OCI-LY3 (cell line): ENCODE data around the gene USP47.

ENCODE experiments used
- EZH2phosphoT487 ChIP-seq: fragments of 200-600 bp; shearing (Covaris generic); IDR thresholded peaks from 2 replicates; pipeline ENCODE4 v1.6.1; 2018; ENCODE audit warnings: antibody characterized with exemption, mixed run types, low read depth
- TF ChIP-seq, protein P1 (sequence below): fragments of 200-600, 300-600 bp; sonication (generic); IDR thresholded peaks from 2 replicates; pipeline ENCODE4 v1.5.1; 2014; ENCODE audit warnings: antibody characterized with exemption, low read length, low read depth

DNA sequence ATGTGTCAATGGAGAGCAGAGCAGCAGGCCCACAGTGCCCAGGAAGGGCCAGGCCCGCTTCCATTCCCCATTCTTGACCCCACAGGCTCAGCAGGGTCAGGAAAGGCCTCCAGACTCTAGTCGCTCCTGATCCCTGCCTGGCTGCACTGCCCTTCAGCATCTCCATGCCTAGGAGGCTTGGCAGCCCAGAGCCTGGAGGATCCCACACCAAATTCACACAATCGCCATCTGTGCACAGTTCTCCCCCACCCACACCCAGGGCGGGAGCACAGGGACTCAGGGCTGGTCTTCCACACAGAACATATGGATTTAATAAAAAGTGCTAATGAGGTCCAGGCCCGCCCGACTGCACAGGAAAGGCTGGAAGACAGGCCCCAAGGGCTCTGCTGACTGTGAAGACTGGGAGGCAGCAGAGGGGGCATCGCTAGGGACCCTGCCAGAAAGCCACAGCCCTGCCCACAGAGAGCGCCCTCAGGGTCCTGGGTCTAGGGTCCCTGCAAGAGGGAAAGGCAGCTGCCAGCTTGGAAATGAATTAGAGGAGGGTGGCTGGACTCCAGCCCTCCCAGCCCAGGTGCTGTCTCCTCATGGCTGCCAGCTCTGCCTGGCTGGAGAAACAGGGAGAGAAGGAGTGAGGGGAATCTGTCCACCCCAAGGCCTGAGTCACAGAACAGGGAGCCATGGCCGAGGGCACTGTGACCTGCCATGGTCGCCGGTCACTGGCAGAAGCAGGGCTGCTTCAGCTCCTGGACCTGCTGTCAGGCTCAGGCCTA lies 126.9 kb downstream of the USP47 start:
- TF ChIP-seq, protein P1, sequence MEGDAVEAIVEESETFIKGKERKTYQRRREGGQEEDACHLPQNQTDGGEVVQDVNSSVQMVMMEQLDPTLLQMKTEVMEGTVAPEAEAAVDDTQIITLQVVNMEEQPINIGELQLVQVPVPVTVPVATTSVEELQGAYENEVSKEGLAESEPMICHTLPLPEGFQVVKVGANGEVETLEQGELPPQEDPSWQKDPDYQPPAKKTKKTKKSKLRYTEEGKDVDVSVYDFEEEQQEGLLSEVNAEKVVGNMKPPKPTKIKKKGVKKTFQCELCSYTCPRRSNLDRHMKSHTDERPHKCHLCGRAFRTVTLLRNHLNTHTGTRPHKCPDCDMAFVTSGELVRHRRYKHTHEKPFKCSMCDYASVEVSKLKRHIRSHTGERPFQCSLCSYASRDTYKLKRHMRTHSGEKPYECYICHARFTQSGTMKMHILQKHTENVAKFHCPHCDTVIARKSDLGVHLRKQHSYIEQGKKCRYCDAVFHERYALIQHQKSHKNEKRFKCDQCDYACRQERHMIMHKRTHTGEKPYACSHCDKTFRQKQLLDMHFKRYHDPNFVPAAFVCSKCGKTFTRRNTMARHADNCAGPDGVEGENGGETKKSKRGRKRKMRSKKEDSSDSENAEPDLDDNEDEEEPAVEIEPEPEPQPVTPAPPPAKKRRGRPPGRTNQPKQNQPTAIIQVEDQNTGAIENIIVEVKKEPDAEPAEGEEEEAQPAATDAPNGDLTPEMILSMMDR: no peak
- TF ChIP-seq EZH2phosphoT487: no peak
